ENCODE results near the gene TMEM17. TPM values are rescaled to one million over a fixed set of nuclear protein-coding genes. Genes with fewer than 3 reads are reported as not detected.

The TMEM17 gene
- total and polyA plus RNA-seq, 9 of the 15 experiments (the other 6 are each of a cell fraction or from before 2014, with no cell fraction given), result 0.58 to 2.2 (median 1.2) TPM

GRCh38 chr2:62504657-62505056, 1.3 kb downstream of the TMEM17 start (continued):
- TF ChIP-seq ZNF407 (IDR thresholded peaks at IDR 0.05; ENCODE audit: low read depth) (no peak), PYGO2 (tag; IDR thresholded peaks at IDR 0.05) (0 out of 2 replicates have a peak, but pooled peaks have one; percentile 14), ZNF224 (CRISPR knock-in tag; IDR thresholded peaks at IDR 0.05) (no peak)
